ENCODE results near the gene KIF4A. TPM values are rescaled to one million over a fixed set of nuclear protein-coding genes. Genes with fewer than 3 reads are reported as not detected.
A peak's percentile ranks its signal among the peaks of the same experiment; 100 is the strongest.
"Not testable (repeated sequence)": the region's sequence is repeated elsewhere in the genome, so short reads cannot be mapped to it uniquely, and the experiment has no call there.

Gene KIF4A
- total and polyA plus RNA-seq, 10 donors, result 0.41 to 6.0 (median 2.3) TPM

DNA sequence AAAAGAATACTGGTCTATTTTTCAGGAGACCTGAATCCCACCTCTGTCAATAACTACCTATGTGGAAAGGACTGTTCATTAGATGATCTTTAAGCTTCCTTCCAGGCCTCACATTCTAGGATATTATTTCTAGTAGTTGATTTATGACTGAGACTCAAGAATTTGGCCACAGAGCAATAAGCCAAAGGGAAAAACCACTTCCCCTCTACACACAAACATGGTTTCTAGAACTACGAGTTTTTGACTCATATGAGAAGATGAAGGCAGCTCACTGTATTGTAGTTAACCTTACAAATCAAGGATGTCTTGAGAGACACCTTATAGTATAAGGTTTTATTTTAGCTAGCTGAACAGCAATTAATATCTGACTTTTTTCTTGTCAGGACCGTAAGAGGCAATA, 96.3 kb downstream of the KIF4A start:
- Histone ChIP-seq H3K27me3 (replicated peaks in 1 of 7) (no peaks in the 10 kb centered on the region), H3K4me1 (no peaks in the 10 kb centered on the region), H3K9me3 (no peaks in the 10 kb centered on the region), H3K27ac (no peak overlapping the region), H3K4me3 (no peak overlapping the region), H3K36me3 (peaks cover 0 to 11% (median 0%) of the 10 kb centered on the region in 6 donors)
- TF ChIP-seq, protein P1, sequence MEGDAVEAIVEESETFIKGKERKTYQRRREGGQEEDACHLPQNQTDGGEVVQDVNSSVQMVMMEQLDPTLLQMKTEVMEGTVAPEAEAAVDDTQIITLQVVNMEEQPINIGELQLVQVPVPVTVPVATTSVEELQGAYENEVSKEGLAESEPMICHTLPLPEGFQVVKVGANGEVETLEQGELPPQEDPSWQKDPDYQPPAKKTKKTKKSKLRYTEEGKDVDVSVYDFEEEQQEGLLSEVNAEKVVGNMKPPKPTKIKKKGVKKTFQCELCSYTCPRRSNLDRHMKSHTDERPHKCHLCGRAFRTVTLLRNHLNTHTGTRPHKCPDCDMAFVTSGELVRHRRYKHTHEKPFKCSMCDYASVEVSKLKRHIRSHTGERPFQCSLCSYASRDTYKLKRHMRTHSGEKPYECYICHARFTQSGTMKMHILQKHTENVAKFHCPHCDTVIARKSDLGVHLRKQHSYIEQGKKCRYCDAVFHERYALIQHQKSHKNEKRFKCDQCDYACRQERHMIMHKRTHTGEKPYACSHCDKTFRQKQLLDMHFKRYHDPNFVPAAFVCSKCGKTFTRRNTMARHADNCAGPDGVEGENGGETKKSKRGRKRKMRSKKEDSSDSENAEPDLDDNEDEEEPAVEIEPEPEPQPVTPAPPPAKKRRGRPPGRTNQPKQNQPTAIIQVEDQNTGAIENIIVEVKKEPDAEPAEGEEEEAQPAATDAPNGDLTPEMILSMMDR (IDR thresholded peaks at IDR 0.05 in 8 of 11, conservative IDR thresholded peaks at IDR 0.05 in 3 of 11), result no peak
- no peak for TF ChIP-seq POLR2A (IDR thresholded peaks at IDR 0.05)
- no peak for TF ChIP-seq POLR2AphosphoS5 (IDR thresholded peaks at IDR 0.05)
- 44 to 57% (median 49%) methylated on average over 2 of the region's 2 CpGs for WGBS, 5 donors
- intact Hi-C loops (cut with DNase I; ENCODE audit: low total_unique reads), result no loop called here
- no peak for DNase-seq

DNA sequence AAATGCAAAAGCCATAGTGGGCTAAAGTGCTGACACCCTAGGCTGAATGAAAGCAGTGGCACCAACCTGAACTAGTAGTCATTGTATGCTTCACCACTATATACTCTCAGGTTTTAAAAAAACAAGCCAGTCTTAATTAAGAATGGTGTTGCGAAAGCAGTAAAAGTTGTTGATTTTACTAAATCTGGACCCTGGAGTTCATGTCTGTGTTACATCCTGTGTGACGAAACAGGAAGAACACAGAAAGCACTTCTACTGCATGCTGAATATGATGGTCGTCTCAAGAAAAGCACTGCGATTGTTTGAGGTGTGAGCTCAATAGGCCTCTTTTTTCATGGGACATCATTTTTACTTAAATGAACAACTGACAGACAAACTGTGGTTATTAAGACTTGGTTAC, 109.0 kb downstream of the KIF4A start:
- intact Hi-C loops (cut with DNase I; ENCODE audit: low total_unique reads), result no loop called here
- peaks cover 0 to 7% (median 0%) of the 10 kb centered on the region in 6 donors for H3K4me1 ChIP-seq
- no peaks in the 10 kb centered on the region for H3K27me3 ChIP-seq (replicated peaks in 1 of 7)
- WGBS, 5 donors, result 21 to 49% (median 26%) methylated on average over 4 of the region's 4 CpGs
- TF ChIP-seq, protein P1 (IDR thresholded peaks at IDR 0.05 in 8 of 11, conservative IDR thresholded peaks at IDR 0.05 in 3 of 11), result no peak
- TF ChIP-seq POLR2AphosphoS5 (IDR thresholded peaks at IDR 0.05) (no peak), POLR2A (IDR thresholded peaks at IDR 0.05) (no peak)
- peaks cover 0 to 28% (median 0%) of the 10 kb centered on the region in 6 donors for H3K36me3 ChIP-seq
- no peak for DNase-seq
- peaks cover 0 to 4% (median 0%) of the 10 kb centered on the region in 8 donors for H3K9me3 ChIP-seq
- no peak overlapping the region for H3K4me3 ChIP-seq
- H3K27ac ChIP-seq, result peak overlapping the region in 5 of 8 donors; percentile 7 to 45 (median 31)

DNA sequence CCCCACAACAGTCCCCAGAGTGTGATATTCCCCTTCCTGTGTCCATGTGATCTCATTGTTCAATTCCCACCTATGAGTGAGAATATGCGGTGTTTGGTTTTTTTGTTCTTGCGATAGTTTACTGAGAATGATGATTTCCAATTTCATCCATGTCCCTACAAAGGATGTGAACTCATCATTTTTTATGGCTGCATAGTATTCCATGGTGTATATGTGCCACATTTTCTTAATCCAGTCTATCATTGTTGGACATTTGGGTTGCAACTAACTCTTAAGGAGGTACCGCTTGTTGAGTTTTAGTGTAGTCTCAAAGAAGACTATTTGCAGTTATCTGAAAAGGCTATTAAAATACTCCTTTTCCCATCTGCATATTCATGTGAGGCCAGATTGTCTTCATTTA, 110.3 kb downstream of the KIF4A start:
- H3K27ac ChIP-seq; H3K4me1 ChIP-seq; H3K4me3 ChIP-seq; H3K27me3 ChIP-seq (replicated peaks in 1 of 7); intact Hi-C loops (cut with DNase I; ENCODE audit: low total_unique reads); DNase-seq; H3K9me3 ChIP-seq: not testable (repeated sequence)
- H3K36me3 ChIP-seq, result peaks cover 0 to 40% (median 0%) of the 10 kb centered on the region in 6 donors
- 92 to 100% (median 98%) methylated on average over 1 of the region's 3 CpGs for WGBS, 5 donors

DNA sequence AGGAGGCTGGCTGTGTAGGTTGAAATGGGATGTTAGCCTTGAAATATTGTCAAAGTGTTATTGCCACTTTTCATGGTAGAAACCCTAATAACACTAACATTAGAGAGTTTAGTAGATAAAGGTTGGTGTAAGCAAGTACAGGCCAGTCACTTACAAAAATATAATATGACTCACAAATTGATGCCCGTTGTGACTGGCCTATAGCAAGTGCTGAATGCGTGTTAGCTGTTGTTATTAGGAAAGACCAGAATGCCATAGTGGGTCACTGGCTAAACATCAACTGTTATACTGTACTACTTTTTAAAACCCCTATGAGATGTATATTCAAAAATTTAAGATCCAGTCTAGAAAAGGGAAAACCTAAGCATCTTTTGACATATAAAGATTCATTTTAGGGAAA, 112.8 kb downstream of the KIF4A start:
- TF ChIP-seq POLR2A (IDR thresholded peaks at IDR 0.05), result no peak
- no peak for TF ChIP-seq POLR2AphosphoS5 (IDR thresholded peaks at IDR 0.05)
- TF ChIP-seq, protein P1 (IDR thresholded peaks at IDR 0.05 in 8 of 11, conservative IDR thresholded peaks at IDR 0.05 in 3 of 11), result no peak
- no peak for DNase-seq
- H3K27ac ChIP-seq, result no peak overlapping the region
- intact Hi-C loops (cut with DNase I; ENCODE audit: low total_unique reads), result no loop called here
- 77 to 97% (median 92%) methylated on average over 2 of the region's 2 CpGs for WGBS, 5 donors
- peaks cover 0 to 49% (median 0%) of the 10 kb centered on the region in 6 donors for H3K36me3 ChIP-seq
- H3K27me3 ChIP-seq (replicated peaks in 1 of 7), result no peaks in the 10 kb centered on the region
- H3K9me3 ChIP-seq, result no peaks in the 10 kb centered on the region
- no peak overlapping the region for H3K4me3 ChIP-seq
- H3K4me1 ChIP-seq, result peaks cover 0 to 7% (median 0%) of the 10 kb centered on the region in 6 donors

DNA sequence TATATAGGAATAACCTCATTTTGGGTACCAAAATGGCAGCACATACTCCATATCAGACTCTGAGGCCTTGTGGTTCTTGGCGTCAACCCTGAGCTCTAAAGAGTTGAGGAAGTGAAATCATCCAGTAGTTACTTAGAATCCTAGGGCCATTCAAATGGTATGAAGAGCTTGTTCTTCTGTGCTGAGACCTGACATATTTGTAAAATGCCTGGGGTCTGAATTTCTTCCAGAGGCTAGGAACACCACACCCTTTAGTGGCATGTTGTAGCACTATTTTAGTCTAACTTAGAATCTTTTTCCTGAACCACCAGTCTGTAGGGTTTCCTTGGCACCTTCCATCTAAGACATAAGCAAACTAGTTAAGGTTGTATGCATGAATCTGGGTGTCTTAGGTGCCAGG, 115.1 kb downstream of the KIF4A start:
- 58 to 93% (median 82%) methylated on average over 1 of the region's 1 CpG for WGBS, 5 donors
- no peaks in the 10 kb centered on the region for H3K27me3 ChIP-seq (replicated peaks in 1 of 7)
- H3K4me1 ChIP-seq, result no peaks in the 10 kb centered on the region
- intact Hi-C loops (cut with DNase I; ENCODE audit: low total_unique reads), result no loop called here
- H3K4me3 ChIP-seq, result no peak overlapping the region
- H3K27ac ChIP-seq, result no peak overlapping the region
- DNase-seq, result no peak
- H3K36me3 ChIP-seq, result peaks cover 0 to 59% (median 0%) of the 10 kb centered on the region in 6 donors
- no peak for TF ChIP-seq POLR2A (IDR thresholded peaks at IDR 0.05)
- no peaks in the 10 kb centered on the region for H3K9me3 ChIP-seq
